Activated naive CD8-positive, alpha-beta T cell treated with anti-CD3 and anti-CD28 coated beads for 36 hours (primary cell): ENCODE data around the gene GRM8. TPM values are rescaled to one million over a fixed set of nuclear protein-coding genes. Genes with fewer than 3 reads are reported as not detected.

Source experiments
- DNase-seq: peaks from one replicate; pipeline ENCODE4 v3.0.0; 2021
- H3K27ac Mint-ChIP-seq: one replicate; pipeline ENCODE4 v1.8.0; 2022; ENCODE audit warnings: mild to moderate bottlenecking, moderate library complexity, mixed read lengths
- H3K27me3 Mint-ChIP-seq: one replicate; pipeline ENCODE4 v1.8.0; 2022; ENCODE audit warnings: mild to moderate bottlenecking, mixed read lengths
- H3K36me3 Mint-ChIP-seq: one replicate; pipeline ENCODE4 v1.8.0; 2021; ENCODE audit warnings: mild to moderate bottlenecking, mixed read lengths
- H3K4me1 Mint-ChIP-seq: one replicate; pipeline ENCODE4 v1.8.0; 2021; ENCODE audit warnings: mixed read lengths
- H3K4me3 Mint-ChIP-seq: one replicate; pipeline ENCODE4 v1.8.0; 2022; ENCODE audit warnings: mild to moderate bottlenecking, moderate library complexity, mixed read lengths
- H3K9me3 Mint-ChIP-seq: one replicate; pipeline ENCODE4 v1.8.0; 2022; ENCODE audit warnings: mixed read lengths
- total RNA-seq, 2 experiments: library from RNA; stranded (reverse); gene quantifications; one replicate each; pipeline ENCODE4 v1.2.3, GENCODE V29; 2021

The GRM8 gene
- total RNA-seq, 2 experiments from 2014 or later: not detected

DNA sequence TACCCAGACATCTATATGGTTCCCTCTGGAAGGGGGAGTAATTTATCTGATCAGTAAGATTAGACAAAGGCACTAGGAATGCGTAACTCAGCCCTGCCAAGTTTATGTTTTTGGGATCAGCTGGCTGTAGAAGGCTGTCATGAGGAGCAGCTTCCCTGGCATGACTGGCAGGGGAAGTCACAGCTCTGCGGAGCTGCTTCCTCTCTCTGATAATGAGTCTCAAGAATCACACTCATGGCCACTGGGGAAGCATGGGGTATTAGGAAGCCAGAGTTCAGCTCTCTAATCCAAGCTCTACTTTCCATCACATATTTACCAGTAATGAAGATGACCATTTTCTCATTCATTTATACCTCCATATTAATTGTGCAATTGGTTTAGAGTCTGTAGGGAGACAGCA, 758.9 kb downstream of the GRM8 start:
- Mint-ChIP-seq H3K4me1 (no peaks in the 10 kb centered on the region), H3K27ac (no peak overlapping the region), H3K36me3 (no peaks in the 10 kb centered on the region), H3K27me3 (no peaks in the 10 kb centered on the region), H3K9me3 (peaks cover 1% of the 10 kb centered on the region), H3K4me3 (no peak overlapping the region)
- no peak for DNase-seq

DNA sequence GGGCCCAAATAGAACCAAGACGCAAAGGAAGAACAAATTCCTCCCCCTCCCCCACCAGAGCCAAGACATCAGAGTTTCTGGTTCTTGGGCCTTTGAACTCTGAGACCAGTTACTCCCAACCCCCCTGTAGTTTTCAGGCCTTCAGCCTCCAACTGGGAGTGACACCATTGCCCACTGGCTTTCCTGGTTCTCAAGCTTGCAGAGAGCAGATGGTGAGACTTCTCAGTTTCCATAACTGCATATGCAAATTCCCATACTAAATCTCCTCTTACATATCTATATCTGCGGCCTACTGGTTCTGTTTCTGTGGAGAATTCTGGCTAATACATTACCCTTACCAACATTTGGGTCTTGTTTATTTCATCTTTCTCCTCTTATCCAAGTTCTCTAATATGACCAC, 762.9 kb downstream of the GRM8 start:
- peaks cover 3% of the 10 kb centered on the region for H3K9me3 Mint-ChIP-seq
- no peaks in the 10 kb centered on the region for H3K27me3 Mint-ChIP-seq
- H3K36me3 Mint-ChIP-seq: no peaks in the 10 kb centered on the region
- no peak for DNase-seq
- no peaks in the 10 kb centered on the region for H3K4me1 Mint-ChIP-seq
- no peak overlapping the region for H3K4me3 Mint-ChIP-seq
- H3K27ac Mint-ChIP-seq: no peak overlapping the region

DNA sequence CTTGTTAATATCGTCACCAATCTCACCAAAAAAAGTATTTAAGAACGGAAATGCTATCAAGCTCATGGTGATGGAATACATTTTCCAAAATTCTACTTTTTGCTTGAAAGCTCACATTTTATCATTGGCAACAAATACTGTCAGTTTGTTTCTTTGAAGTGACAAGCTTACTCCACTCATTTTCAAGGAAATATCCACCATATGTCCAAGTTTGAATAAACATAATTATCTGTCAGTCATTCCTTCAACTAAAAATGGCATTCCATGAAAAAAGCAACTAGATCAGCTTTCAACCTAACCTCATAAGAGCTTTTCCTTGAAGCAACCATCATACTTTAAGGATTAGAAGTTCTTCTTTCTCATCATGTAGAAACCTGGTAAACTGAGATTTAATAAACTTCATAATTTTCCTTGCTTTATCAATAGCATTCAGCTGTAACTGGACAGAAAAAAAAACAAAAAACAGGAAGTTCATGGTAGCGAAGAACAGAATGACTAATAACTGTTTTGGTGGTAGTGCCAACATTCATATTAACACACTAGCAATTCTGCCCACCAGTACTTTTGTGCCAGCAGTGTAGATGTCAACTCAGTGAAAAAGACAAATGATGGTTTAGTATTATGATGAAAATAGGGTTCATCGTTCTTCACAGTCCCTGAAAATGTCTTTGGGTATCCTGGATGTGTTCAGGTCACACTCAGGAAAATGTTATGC, 764.9 kb downstream of the GRM8 start:
- no peaks in the 10 kb centered on the region for H3K36me3 Mint-ChIP-seq
- peaks cover 3% of the 10 kb centered on the region for H3K9me3 Mint-ChIP-seq
- H3K27ac Mint-ChIP-seq: no peak overlapping the region
- H3K4me1 Mint-ChIP-seq: no peaks in the 10 kb centered on the region
- no peak for DNase-seq
- no peak overlapping the region for H3K4me3 Mint-ChIP-seq
- H3K27me3 Mint-ChIP-seq: no peaks in the 10 kb centered on the region

DNA sequence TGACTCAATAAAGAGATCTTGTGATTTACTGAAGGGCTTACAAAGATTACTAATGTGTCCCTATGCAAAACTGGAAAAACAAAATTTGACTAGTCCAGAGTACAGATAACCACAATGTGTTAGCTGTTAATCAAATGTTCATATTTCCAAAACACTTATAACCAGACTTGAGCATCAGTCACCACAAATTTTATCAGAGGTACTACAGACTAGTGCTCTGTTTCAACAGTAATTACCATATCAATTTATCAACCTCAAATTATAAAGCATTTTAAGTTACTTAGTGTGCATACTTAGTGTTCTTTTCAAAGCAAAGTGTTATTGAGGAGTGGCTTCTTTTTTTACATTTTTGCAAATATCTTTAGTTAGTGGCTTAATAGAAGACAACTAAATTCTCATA, 765.9 kb downstream of the GRM8 start:
- H3K36me3 Mint-ChIP-seq: no peaks in the 10 kb centered on the region
- no peaks in the 10 kb centered on the region for H3K27me3 Mint-ChIP-seq
- no peak overlapping the region for H3K4me3 Mint-ChIP-seq
- no peak overlapping the region for H3K27ac Mint-ChIP-seq
- H3K4me1 Mint-ChIP-seq: no peaks in the 10 kb centered on the region
- no peak for DNase-seq
- peaks cover 3% of the 10 kb centered on the region for H3K9me3 Mint-ChIP-seq

DNA sequence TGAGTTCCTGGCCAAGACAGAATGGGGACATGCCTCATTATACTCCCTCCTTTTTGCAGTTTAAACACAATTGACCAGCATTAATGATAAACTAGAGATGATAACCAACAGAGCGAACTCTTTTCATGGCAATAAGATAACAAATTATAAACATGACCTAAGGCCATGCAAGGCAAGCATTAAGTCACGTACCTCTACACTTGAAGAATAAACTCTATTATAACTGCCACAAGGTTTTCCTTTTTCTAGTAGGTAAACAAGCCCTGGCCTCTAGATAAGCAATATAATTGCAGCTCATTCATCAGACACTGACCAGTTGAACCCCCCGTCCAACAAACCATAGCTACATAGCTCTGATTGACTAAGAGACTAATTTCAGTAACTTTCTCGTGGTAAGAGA, 767.0 kb downstream of the GRM8 start:
- H3K27me3 Mint-ChIP-seq: no peaks in the 10 kb centered on the region
- H3K4me1 Mint-ChIP-seq: no peaks in the 10 kb centered on the region
- H3K4me3 Mint-ChIP-seq: no peak overlapping the region

DNA sequence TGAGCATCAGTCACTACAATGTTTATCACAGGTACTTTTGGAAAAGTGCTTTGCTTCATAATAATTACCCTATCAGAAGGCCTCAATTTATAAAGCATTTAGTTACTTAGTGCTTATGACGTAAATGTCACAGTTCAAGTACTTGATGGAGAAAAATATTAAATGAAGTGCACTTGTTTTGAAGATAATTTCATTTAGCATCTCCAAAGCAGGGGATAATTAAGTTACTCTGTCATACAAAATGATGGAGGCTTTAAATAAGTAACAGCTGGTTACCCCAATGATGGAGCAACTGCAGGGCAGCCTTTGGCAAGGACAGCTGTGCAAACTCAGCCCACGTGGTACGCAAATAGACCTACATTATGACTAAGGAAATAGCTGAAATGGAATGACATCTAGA, 768.8 kb downstream of the GRM8 start:
- peaks cover 6% of the 10 kb centered on the region for H3K9me3 Mint-ChIP-seq
- no peaks in the 10 kb centered on the region for H3K36me3 Mint-ChIP-seq
- no peak overlapping the region for H3K4me3 Mint-ChIP-seq
- H3K27ac Mint-ChIP-seq: no peak overlapping the region
- H3K4me1 Mint-ChIP-seq: no peaks in the 10 kb centered on the region
- no peaks in the 10 kb centered on the region for H3K27me3 Mint-ChIP-seq
- no peak for DNase-seq

More for the DNA sequence above, 767.0 kb downstream of the GRM8 start:
- no peak overlapping the region for H3K27ac Mint-ChIP-seq
- H3K36me3 Mint-ChIP-seq: no peaks in the 10 kb centered on the region
- no peak for DNase-seq
- peaks cover 6% of the 10 kb centered on the region for H3K9me3 Mint-ChIP-seq

DNA sequence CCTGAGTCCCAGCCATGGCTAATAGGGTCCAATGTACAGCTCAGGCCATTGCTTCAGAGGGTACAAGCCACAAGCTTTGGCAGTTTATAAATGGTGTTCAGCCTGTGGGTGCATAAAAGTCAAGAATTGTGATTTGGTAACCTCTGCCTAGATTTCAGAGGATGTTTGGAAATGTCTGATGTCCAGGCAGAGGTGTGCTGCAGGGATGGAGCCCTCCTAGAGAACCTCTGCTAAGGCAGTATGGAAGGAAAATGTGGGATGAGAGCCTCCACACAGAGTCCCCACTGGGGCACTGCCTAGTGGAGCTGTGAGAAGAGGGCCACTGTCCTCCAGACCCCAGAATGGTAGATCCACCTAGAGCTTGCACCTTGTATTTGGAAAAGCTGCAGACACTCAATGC, 779.9 kb downstream of the GRM8 start:
- no peak for DNase-seq
- no peaks in the 10 kb centered on the region for H3K4me1 Mint-ChIP-seq
- no peaks in the 10 kb centered on the region for H3K27me3 Mint-ChIP-seq
- H3K4me3 Mint-ChIP-seq: no peak overlapping the region
- peaks cover 5% of the 10 kb centered on the region for H3K9me3 Mint-ChIP-seq
- H3K27ac Mint-ChIP-seq: no peak overlapping the region
- no peaks in the 10 kb centered on the region for H3K36me3 Mint-ChIP-seq

DNA sequence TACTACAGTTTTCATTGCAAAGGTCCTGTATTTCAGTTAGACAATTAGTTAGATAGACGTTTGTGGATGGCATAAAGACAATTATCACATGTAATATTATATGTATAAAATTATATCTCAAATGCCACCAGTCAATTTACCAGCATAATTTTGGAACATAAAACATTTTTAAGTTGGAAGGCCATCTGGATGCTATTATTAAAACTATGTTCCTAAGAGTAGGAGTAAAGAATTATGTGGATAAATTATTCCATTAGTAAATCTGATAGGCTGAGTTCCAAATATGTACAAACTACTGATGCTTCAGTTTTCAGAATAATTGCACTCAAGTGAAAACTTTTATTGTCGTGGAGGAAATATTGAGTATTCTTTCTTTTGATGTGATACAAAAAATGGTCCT, 790.3 kb downstream of the GRM8 start:
- no peak for DNase-seq
- Mint-ChIP-seq H3K4me3 (no peak overlapping the region), H3K36me3 (no peaks in the 10 kb centered on the region), H3K27me3 (no peaks in the 10 kb centered on the region), H3K9me3 (no peaks in the 10 kb centered on the region), H3K4me1 (no peaks in the 10 kb centered on the region), H3K27ac (no peak overlapping the region)

DNA sequence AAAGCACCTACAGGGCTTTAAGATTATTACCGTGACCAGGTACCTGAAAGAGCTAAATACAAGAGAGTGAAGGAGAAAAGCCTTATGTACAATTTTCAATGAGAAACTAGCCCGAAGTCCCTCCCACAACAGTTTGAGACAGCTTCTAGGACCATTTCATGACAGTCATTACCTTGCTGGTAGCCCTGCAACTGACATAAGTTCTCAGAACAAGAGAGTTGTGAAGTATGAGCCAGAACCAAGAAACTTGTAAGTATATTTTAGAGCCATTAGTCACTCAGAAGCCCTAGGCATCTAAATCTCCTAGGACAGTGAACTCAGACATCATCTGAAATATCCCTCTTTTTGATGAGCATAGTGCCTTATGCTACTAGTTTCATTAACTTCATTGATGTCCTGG, 792.1 kb downstream of the GRM8 start:
- no peaks in the 10 kb centered on the region for H3K36me3 Mint-ChIP-seq
- H3K9me3 Mint-ChIP-seq: no peaks in the 10 kb centered on the region
- no peaks in the 10 kb centered on the region for H3K4me1 Mint-ChIP-seq
- H3K4me3 Mint-ChIP-seq: no peak overlapping the region
- DNase-seq: no peak
- H3K27ac Mint-ChIP-seq: no peak overlapping the region
- H3K27me3 Mint-ChIP-seq: no peaks in the 10 kb centered on the region

DNA sequence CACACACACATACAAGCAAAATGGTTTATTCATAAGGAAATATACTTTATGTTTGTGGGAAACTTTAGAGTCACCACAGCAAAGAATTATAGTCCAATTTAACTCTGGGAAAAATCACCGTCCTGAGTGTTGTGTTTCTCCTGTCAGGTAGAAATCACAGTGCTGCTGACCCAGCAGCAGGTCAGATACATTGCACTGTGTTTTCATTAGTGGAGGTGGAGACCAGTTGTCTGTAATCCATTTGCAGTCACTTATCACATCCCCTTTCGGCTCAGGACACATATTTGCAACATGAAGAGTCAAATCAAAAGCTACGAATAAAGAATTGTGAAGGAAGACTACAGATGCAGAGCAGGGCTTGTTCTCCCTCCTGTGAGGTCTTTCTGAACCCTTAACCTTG, 799.6 kb downstream of the GRM8 start:
- no peak overlapping the region for H3K4me3 Mint-ChIP-seq

DNA sequence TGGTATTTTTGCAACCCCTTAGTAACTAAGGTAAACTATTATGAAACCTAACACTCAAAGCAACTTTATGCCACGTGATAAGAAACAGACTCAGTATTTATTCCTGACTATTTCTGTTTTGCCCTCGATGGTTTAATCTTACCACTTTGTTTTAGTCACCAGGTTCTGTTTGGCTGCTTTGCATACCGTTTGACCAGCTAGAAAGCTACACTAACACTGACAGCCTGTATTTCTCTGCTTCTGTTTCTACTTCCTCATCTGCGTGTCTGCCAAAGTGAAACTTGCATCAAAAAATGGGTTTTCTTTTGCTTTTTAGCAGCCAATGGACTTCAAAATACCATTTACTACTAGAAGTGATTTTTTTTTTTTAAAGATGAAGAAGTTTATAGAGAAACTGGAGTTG, 802.5 kb downstream of the GRM8 start:
- DNase-seq: no peak
- H3K9me3 Mint-ChIP-seq: peaks cover 2% of the 10 kb centered on the region
- no peak overlapping the region for H3K4me3 Mint-ChIP-seq
- no peak overlapping the region for H3K27ac Mint-ChIP-seq
- no peaks in the 10 kb centered on the region for H3K36me3 Mint-ChIP-seq
- H3K27me3 Mint-ChIP-seq: no peaks in the 10 kb centered on the region
- H3K4me1 Mint-ChIP-seq: no peaks in the 10 kb centered on the region

More for the DNA sequence above, 799.6 kb downstream of the GRM8 start:
- Mint-ChIP-seq H3K27ac (no peak overlapping the region), H3K27me3 (no peaks in the 10 kb centered on the region), H3K4me1 (no peaks in the 10 kb centered on the region), H3K9me3 (no peaks in the 10 kb centered on the region), H3K36me3 (no peaks in the 10 kb centered on the region)
- no peak for DNase-seq

DNA sequence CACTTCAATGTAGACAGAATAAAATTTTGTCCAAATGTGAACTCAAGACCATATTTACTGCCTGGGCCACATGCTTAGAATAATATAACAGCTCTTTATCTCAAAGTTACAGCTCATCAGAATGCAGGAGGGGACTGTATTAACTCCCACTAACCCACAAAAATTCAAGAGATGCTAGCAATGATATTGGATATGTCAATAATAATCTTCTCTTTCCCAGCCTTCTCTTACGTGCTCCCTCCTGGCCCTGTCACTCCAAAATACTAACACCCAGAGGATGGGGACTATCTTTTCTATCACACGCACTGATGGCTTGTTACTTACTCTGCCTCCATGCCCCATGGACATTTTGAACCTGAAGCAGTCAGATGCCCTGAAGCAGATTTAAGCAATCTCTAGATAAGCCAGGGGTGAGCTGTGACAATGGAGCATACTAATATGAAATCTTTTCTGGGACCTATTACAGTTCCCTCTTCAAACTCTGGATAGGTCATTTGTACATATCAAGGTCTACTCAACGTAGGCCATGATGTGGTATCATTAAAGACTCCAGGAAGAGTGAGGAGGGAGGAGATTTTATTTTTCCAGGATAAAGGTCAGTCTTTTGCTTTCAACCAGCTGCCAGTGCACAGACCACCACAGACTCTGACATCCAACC, 803.0 kb downstream of the GRM8 start:
- H3K4me3 Mint-ChIP-seq: no peak overlapping the region
- no peaks in the 10 kb centered on the region for H3K27me3 Mint-ChIP-seq
- DNase-seq: no peak
- peaks cover 2% of the 10 kb centered on the region for H3K9me3 Mint-ChIP-seq
- no peak overlapping the region for H3K27ac Mint-ChIP-seq
- H3K36me3 Mint-ChIP-seq: no peaks in the 10 kb centered on the region
- H3K4me1 Mint-ChIP-seq: no peaks in the 10 kb centered on the region

DNA sequence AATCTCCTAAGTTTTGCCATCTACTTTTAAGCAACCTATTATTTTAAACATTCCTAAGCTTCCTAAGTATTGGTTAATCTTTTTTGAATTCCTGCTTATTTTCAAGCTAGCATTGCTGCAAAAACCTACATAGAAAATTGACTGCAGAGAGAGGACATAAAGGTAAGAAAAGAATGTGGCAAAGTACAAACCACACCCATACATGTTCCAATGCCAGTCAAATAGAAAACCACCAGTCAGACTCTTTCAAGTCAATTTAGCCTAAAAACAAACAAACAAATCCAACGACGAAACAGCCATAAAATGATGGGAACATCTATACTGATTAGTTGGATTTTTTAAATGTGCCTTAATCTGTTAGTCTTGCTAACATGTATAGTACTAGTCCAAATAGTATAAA, 804.8 kb downstream of the GRM8 start:
- H3K9me3 Mint-ChIP-seq: peaks cover 2% of the 10 kb centered on the region
- no peak overlapping the region for H3K4me3 Mint-ChIP-seq
- no peak overlapping the region for H3K27ac Mint-ChIP-seq
- no peaks in the 10 kb centered on the region for H3K4me1 Mint-ChIP-seq
- DNase-seq: no peak
- no peaks in the 10 kb centered on the region for H3K27me3 Mint-ChIP-seq
- no peaks in the 10 kb centered on the region for H3K36me3 Mint-ChIP-seq

DNA sequence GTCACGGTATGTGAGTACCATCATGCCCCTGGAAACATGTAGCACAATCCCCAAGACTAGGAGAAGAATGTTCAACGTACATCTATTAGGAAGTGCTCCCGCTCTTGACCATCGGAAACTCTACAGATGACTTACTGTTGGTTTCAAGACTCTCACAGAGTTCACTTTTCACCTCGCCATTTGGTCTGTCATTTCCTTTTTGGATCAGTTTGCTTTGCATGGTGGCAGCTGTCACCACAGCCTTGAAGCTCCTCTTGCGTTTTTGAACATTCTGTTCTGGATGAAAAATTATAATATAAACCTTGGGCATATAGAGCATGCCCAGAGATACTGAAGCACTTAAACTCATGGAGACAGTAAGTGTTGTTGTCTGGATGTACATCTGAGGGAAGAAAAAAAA, 806.8 kb downstream of the GRM8 start:
- Mint-ChIP-seq H3K27ac (no peak overlapping the region), H3K27me3 (no peaks in the 10 kb centered on the region), H3K4me1 (no peaks in the 10 kb centered on the region), H3K4me3 (no peak overlapping the region), H3K36me3 (no peaks in the 10 kb centered on the region), H3K9me3 (peaks cover 2% of the 10 kb centered on the region)
- DNase-seq: no peak

DNA sequence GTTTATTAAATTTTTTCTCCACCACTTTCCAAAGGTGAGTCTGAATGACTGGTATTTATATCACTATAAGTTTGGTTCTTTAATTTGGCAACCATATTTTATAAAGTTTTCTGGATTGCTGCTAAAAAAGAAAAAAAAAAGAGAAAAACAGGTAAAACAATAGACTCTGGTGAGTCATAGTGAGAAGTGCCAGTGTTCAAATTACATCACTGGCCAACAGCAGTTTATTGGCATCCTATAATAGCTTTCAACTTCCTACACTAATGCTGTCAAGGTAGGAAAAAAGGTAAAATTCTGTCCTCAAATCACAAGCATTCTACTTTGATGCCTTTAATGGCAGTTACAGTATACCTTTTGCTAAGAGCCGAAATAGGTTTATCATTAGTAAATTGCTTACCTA, 808.8 kb downstream of the GRM8 start:
- DNase-seq: no peak
- Mint-ChIP-seq H3K27ac (no peak overlapping the region), H3K9me3 (peaks cover 3% of the 10 kb centered on the region), H3K27me3 (no peaks in the 10 kb centered on the region), H3K4me3 (no peak overlapping the region), H3K4me1 (no peaks in the 10 kb centered on the region), H3K36me3 (no peaks in the 10 kb centered on the region)

DNA sequence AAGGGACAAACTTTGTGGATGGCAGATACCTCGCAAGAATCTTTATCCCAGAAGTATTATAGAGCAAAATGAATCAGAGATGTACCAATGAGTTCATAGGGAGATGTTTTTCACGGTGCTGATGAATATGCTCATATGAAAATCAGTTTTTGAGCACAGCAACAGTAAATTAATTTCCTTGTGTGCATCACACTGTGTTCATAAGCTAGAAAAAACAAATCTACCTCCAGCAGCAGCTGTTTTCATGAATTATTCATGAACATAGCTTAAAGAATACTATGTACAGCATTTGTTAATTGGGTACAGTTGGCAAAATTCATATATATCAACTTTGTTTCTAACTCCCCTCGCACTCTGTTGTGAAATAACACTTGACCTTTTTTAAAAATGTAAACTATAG, 809.8 kb downstream of the GRM8 start:
- H3K4me3 Mint-ChIP-seq: no peak overlapping the region

More for the DNA sequence above, 809.8 kb downstream of the GRM8 start:
- Mint-ChIP-seq H3K27ac (no peak overlapping the region), H3K27me3 (no peaks in the 10 kb centered on the region), H3K4me1 (no peaks in the 10 kb centered on the region), H3K36me3 (no peaks in the 10 kb centered on the region), H3K9me3 (peaks cover 3% of the 10 kb centered on the region)
- no peak for DNase-seq
